A549 (cell line): Measurements from ENCODE around the gene SKIDA1. TPM values are rescaled to one million over a fixed set of nuclear protein-coding genes. Genes with fewer than 3 reads are reported as not detected.
A peak's percentile ranks its signal among the peaks of the same experiment; 100 is the strongest.

ENCODE experiments used
- ATAC-seq, 2 experiments: fragments of 200-7000 bp in 1 of 2; fragments of >200 bp in 1 of 2; cut with Nextera tagmentation in 1 of 2; cut with Tn5 transposase in 1 of 2; 3 replicates each; pipeline versions ENCODE4 v1.8.0 to v1.9.1; 2018 to 2020; ENCODE audit warnings: mild to moderate bottlenecking in 1 of 2, moderate library complexity in 1 of 2
- CTCF ChIA-PET: fragments of 300-600 bp; sonication (Branson Sonifier 250); formaldehyde crosslinking; extraction: SDS; loops from one replicate; lab custom pipeline; 2021; ENCODE audit warnings: antibody characterized with exemption, inconsistent platforms; lab: Yijun Ruan, JAX
- POLR2A ChIA-PET: fragments of 350-600 bp; formaldehyde crosslinking; extraction: SDS; loops from one replicate; lab custom pipeline; 2021; ENCODE audit warnings: antibody characterized with exemption, inconsistent platforms; lab: Yijun Ruan, JAX
- DNase-seq, 2 experiments: peaks; one replicate each; pipeline versions ENCODE4 v3.0.0 to v3.0.0-alpha.2; 2011 to 2016; ENCODE audit warnings: low read depth in 1 of 2, low spot score in 1 of 2
- FAIRE-seq: peaks from 2 replicates; lab custom pipeline; 2011; peaks lifted over from hg19 to GRCh38; lab: Jason Lieb, UNC
- H3K27ac ChIP-seq, 2 experiments: fragments of >200 bp; sonication (Bioruptor Twin); formaldehyde crosslinking; 3 replicates each; pipeline ENCODE4 v1.5.1; 2016 to 2017
- H3K4me1 ChIP-seq: fragments of >200 bp; sonication (Bioruptor Twin); formaldehyde crosslinking; 3 replicates; pipeline ENCODE4 v1.6.1; 2016
- H3K4me2 ChIP-seq: fragments of >200 bp; sonication (Bioruptor Twin); formaldehyde crosslinking; 3 replicates; pipeline ENCODE4 v1.6.1; 2016
- H3K4me3 ChIP-seq: fragments of >200 bp; sonication (Bioruptor Twin); formaldehyde crosslinking; 3 replicates; pipeline ENCODE4 v1.5.1; 2016
- H3K9me3 ChIP-seq: fragments of >200 bp; sonication (Bioruptor Twin); formaldehyde crosslinking; 3 replicates; pipeline ENCODE4 v1.6.1; 2016
- CHD4 ChIP-seq: fragments of 200-600 bp; sonication (generic); IDR thresholded peaks from 2 replicates; pipeline ENCODE4 v1.6.1; 2016; ENCODE audit warnings: antibody characterized with exemption, mild to moderate bottlenecking, borderline replicate concordance
- EP300 ChIP-seq, 2 experiments: fragments of >200 bp; sonication (Bioruptor Twin); formaldehyde crosslinking; IDR thresholded peaks; 2 replicates in 1 of 2; 3 replicates in 1 of 2; pipeline ENCODE4 v1.6.1; 2016 to 2017
- FOSB ChIP-seq: fragments of 250-450 bp; sonication (Bioruptor Pico); IDR thresholded peaks from 2 replicates; pipeline ENCODE4 v1.5.0; 2020; ENCODE audit warnings: mild to moderate bottlenecking, moderate library complexity
- FOSL2 ChIP-seq, 2 experiments: fragments of 450-650 bp in 1 of 2; fragments of >200 bp in 1 of 2; sonication (Bioruptor Twin) in 1 of 2; formaldehyde crosslinking; IDR thresholded peaks; 2 replicates each; pipeline versions ENCODE4 v1.5.0 to v1.6.1; 2016 to 2020; ENCODE audit warnings: mild to moderate bottlenecking in 1 of 2, moderate library complexity in 1 of 2
- GATA3 ChIP-seq: IDR thresholded peaks from 2 replicates; pipeline ENCODE4 v1.6.1; 2012; ENCODE audit warnings: borderline replicate concordance
- HEYL ChIP-seq: fragments of 250-450 bp; sonication (Bioruptor Pico); IDR thresholded peaks from 2 replicates; pipeline ENCODE4 v1.8.0; 2021; ENCODE audit warnings: mild to moderate bottlenecking, moderate library complexity
- HOXB13 ChIP-seq: fragments of 250-450 bp; sonication (Bioruptor Pico); IDR thresholded peaks from 2 replicates; pipeline ENCODE4 v1.5.0; 2020; ENCODE audit warnings: low read depth, mild to moderate bottlenecking, moderate library complexity
- JUN ChIP-seq, 2 experiments: fragments of >200 bp; sonication (Bioruptor Twin); formaldehyde crosslinking; IDR thresholded peaks; 2 replicates in 1 of 2; 3 replicates in 1 of 2; pipeline ENCODE4 v1.6.1; 2016 to 2017
- JUNB ChIP-seq: fragments of >200 bp; sonication (Bioruptor Twin); formaldehyde crosslinking; IDR thresholded peaks from 2 replicates; pipeline ENCODE4 v1.6.1; 2016
- KDM1A ChIP-seq: fragments of 200-600 bp; sonication (generic); IDR thresholded peaks from 2 replicates; pipeline ENCODE4 v1.6.1; 2016; ENCODE audit warnings: low read depth, mild to moderate bottlenecking
- KDM5A ChIP-seq: fragments of 200-600 bp; sonication (generic); IDR thresholded peaks from 2 replicates; pipeline ENCODE4 v1.6.1; 2016; ENCODE audit warnings: antibody characterized with exemption, mild to moderate bottlenecking
- MAFK ChIP-seq: fragments of 450-650 bp; IDR thresholded peaks from 2 replicates; pipeline ENCODE4 v1.6.1; 2014; ENCODE audit not compliant: partially characterized antibody
- MYC ChIP-seq: IDR thresholded peaks from 2 replicates; pipeline ENCODE4 v1.6.1; 2012; ENCODE audit warnings: mild to moderate bottlenecking, inconsistent platforms, low read length, improper control_type of control experiment, borderline replicate concordance
- NFE2L2 ChIP-seq: fragments of 150-350 bp; conservative IDR thresholded peaks from 2 replicates; pipeline ENCODE4 v1.6.1; 2014; ENCODE audit warnings: low read length
- NPAS2 ChIP-seq: fragments of 250-450 bp; sonication (Bioruptor Pico); IDR thresholded peaks from 2 replicates; pipeline ENCODE4 v1.8.0; 2022; ENCODE audit warnings: mild to moderate bottlenecking, moderate library complexity, borderline replicate concordance
- PHF8 ChIP-seq: fragments of 200-600 bp; sonication (generic); IDR thresholded peaks from 2 replicates; pipeline ENCODE4 v1.6.1; 2016; ENCODE audit warnings: low read depth, mild to moderate bottlenecking, antibody characterized with exemption, moderate library complexity, borderline replicate concordance
- POLR2A ChIP-seq: IDR thresholded peaks from 2 replicates; pipeline ENCODE4 v1.6.1; 2012; ENCODE audit warnings: mild to moderate bottlenecking, low read length
- RARB ChIP-seq: fragments of 250-450 bp; sonication (Bioruptor Pico); IDR thresholded peaks from 2 replicates; pipeline ENCODE4 v1.8.0; 2021; ENCODE audit warnings: mild to moderate bottlenecking, moderate library complexity
- RCOR1 ChIP-seq: fragments of 150-350 bp; IDR thresholded peaks from 2 replicates; pipeline ENCODE4 v1.6.1; 2014; ENCODE audit warnings: antibody characterized with exemption, low read length, low read depth
- SMC3 ChIP-seq: fragments of >200 bp; sonication (Bioruptor Twin); formaldehyde crosslinking; IDR thresholded peaks from 3 replicates; pipeline ENCODE4 v1.6.1; 2018; ENCODE audit warnings: inconsistent platforms
- SREBF2 ChIP-seq: fragments of 450-650 bp; IDR thresholded peaks from 2 replicates; pipeline ENCODE4 v1.6.1; 2014; ENCODE audit warnings: mild to moderate bottlenecking, moderate library complexity
- TFCP2L1 ChIP-seq: fragments of 250-450 bp; sonication (Bioruptor Pico); IDR thresholded peaks from 2 replicates; pipeline ENCODE4 v1.5.0; 2021; ENCODE audit warnings: mild to moderate bottlenecking
- TP53 ChIP-seq: fragments of 250-450 bp; sonication (Bioruptor Pico); IDR thresholded peaks from 2 replicates; pipeline ENCODE4 v1.5.0; 2021; ENCODE audit warnings: mild to moderate bottlenecking, moderate library complexity
- ZFP36 ChIP-seq: fragments of 450-650 bp; IDR thresholded peaks from 2 replicates; pipeline ENCODE4 v1.6.1; 2014; ENCODE audit warnings: borderline replicate concordance; ENCODE audit not compliant: partially characterized antibody
- WGBS: methylation state at CpG from one replicate; pipeline ENCODE4 v1.1.6; 2017; ENCODE audit errors: missing lambda C conversion rate; 5-methylcytosine and 5-hydroxymethylcytosine counted together
- polyA plus RNA-seq, 4 experiments: library from polyadenylated mRNA; depleted of rRNA in 3 of 4; stranded (reverse); fragments of >200 nt; fragmentation: RNase III in 1 of 4; extraction: RNeasy Plus Mini Kit Qiagen cat#74134 plus additional on column Dnase treatment in 1 of 4; gene quantifications; 2 replicates in 3 of 4; 3 replicates in 1 of 4; pipeline ENCODE4 v1.2.3, GENCODE V29; 2011 to 2017
- TF ChIP-seq, protein P1 (sequence below): IDR thresholded peaks from 2 replicates; pipeline ENCODE4 v1.6.1; 2012
- TF ChIP-seq, protein P2 (sequence below): fragments of 150-350 bp; IDR thresholded peaks from 2 replicates; pipeline ENCODE4 v1.6.1; 2014; ENCODE audit warnings: low read depth, mild to moderate bottlenecking, low read length
- TF ChIP-seq, protein P3 (sequence below): fragments of >200 bp; sonication (Bioruptor Twin); formaldehyde crosslinking; IDR thresholded peaks from 3 replicates; pipeline ENCODE4 v1.6.1; 2016
- TF ChIP-seq, protein P4 (sequence below): IDR thresholded peaks from 2 replicates; pipeline ENCODE4 v1.6.1; 2012
- TF ChIP-seq, protein P5 (sequence below): fragments of 250-450 bp; sonication (Bioruptor Pico); IDR thresholded peaks from 2 replicates; pipeline ENCODE4 v1.5.0; 2020; ENCODE audit warnings: low read depth, mild to moderate bottlenecking, moderate library complexity

SKIDA1 gene
- polyA plus RNA-seq, 2 of the 4 experiments (the other 2 are of a cell fraction), result 1.0 to 4.1 TPM

DNA sequence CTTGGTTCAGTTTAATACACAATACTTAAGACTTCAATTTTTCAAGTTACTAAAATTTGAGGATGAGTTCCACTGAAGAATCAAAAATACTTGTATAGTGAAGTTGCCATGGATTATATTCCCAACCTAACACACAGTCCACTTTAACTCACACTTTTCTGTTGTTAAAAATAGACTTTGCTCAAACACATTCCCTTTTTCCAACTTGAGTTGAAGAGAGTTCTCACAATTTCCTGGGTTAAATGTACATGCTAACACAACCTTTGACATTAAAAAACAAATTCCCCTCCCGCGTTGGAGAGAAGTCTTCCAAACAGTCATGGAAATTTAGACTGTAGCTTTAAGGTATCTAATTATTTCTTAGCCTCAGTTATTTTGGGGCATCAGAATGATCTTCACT is 27.1 kb downstream of the SKIDA1 start (continued):
- TF ChIP-seq FOSL2 (IDR thresholded peaks at IDR 0.05) (no peak), FOSL2 (CRISPR knock-in tag; IDR thresholded peaks at IDR 0.05) (no peak), RCOR1 (no peak), TFCP2L1 (CRISPR knock-in tag) (no peak), CHD4 (no peak), MAFK (no peak)

DNA sequence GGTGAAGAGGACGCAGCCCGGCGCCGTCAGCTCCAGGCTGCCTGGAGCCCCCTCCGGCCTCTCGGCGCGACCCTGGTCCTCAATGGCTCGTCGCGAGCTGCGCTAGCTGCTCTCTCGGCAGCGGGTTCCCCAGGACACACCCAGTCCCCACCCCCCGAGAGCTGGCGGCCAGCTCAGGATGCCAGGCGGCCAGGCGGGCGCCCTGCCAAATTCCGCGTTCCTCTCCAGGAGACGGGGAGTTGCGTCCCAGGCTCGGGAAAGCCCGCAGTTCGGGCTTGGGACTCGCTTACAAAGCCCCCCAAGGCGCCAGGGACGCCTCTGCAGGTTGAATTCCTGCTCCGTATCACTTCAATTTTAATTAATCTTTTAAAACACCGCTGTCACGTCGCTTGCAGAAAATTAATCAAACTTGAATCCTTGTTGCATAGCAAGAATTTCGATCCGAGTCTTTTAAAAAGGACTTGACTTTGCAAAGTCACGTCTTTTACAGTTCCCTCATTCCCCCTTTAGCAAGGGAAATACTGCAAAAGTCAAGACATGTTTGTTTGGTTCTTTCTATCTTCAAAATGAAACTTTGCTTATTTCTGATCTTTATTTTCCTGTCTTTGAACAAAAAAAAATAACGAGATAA is 28.2 kb downstream of the SKIDA1 start:
- CTCF ChIA-PET, result interaction anchor here (0.6 to 9.4 kb wide), 29 partner anchors 9 to 459 kb away, joined by 3 to 97 read pairs (median 7); partner anchors contain the start of genes MLLT10 and SKIDA1
- peak; percentile 60 to 65 for ATAC-seq
- TF ChIP-seq, protein P1, sequence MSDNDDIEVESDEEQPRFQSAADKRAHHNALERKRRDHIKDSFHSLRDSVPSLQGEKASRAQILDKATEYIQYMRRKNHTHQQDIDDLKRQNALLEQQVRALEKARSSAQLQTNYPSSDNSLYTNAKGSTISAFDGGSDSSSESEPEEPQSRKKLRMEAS, result peak; percentile 57
- TF ChIP-seq KDM5A (no peak), HEYL (no peak), MYC (no peak), FOSB (CRISPR knock-in tag) (no peak), PHF8 (no peak), POLR2A (peak; percentile 57), EP300 (IDR thresholded peaks at IDR 0.05) (0 out of 5 replicates have a peak, but pooled peaks of 1 of the 2 experiments have one; percentile 29), NFE2L2 (no peak), SREBF2 (no peak), KDM1A (no peak), SMC3 (0 out of 3 replicates have a peak, but pooled peaks have one; percentile 4), NPAS2 (CRISPR knock-in tag) (no peak), ZFP36 (no peak), GATA3 (peak; percentile 64; the same call in 1 of the 2 replicates), TP53 (CRISPR knock-in tag) (no peak), JUNB (no peak), TFCP2L1 (CRISPR knock-in tag) (no peak), JUN (IDR thresholded peaks at IDR 0.05) (peak in 1 of 2 experiments; percentile 36; a peak in 3 of 5 replicates), HOXB13 (CRISPR knock-in tag) (no peak), CHD4 (no peak), RARB (no peak)
- TF ChIP-seq, protein P2, sequence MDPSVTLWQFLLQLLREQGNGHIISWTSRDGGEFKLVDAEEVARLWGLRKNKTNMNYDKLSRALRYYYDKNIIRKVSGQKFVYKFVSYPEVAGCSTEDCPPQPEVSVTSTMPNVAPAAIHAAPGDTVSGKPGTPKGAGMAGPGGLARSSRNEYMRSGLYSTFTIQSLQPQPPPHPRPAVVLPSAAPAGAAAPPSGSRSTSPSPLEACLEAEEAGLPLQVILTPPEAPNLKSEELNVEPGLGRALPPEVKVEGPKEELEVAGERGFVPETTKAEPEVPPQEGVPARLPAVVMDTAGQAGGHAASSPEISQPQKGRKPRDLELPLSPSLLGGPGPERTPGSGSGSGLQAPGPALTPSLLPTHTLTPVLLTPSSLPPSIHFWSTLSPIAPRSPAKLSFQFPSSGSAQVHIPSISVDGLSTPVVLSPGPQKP, result no peak
- TF ChIP-seq, protein P3, sequence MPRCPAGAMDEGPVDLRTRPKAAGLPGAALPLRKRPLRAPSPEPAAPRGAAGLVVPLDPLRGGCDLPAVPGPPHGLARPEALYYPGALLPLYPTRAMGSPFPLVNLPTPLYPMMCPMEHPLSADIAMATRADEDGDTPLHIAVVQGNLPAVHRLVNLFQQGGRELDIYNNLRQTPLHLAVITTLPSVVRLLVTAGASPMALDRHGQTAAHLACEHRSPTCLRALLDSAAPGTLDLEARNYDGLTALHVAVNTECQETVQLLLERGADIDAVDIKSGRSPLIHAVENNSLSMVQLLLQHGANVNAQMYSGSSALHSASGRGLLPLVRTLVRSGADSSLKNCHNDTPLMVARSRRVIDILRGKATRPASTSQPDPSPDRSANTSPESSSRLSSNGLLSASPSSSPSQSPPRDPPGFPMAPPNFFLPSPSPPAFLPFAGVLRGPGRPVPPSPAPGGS, result peak; percentile 40; the same call in 1 of the 3 replicates
- TF ChIP-seq, protein P4, sequence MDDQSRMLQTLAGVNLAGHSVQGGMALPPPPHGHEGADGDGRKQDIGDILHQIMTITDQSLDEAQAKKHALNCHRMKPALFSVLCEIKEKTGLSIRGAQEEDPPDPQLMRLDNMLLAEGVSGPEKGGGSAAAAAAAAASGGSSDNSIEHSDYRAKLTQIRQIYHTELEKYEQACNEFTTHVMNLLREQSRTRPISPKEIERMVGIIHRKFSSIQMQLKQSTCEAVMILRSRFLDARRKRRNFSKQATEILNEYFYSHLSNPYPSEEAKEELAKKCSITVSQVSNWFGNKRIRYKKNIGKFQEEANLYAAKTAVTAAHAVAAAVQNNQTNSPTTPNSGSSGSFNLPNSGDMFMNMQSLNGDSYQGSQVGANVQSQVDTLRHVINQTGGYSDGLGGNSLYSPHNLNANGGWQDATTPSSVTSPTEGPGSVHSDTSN, result peak; percentile 39; the same call in 1 of the 2 replicates
- TF ChIP-seq, protein P5, sequence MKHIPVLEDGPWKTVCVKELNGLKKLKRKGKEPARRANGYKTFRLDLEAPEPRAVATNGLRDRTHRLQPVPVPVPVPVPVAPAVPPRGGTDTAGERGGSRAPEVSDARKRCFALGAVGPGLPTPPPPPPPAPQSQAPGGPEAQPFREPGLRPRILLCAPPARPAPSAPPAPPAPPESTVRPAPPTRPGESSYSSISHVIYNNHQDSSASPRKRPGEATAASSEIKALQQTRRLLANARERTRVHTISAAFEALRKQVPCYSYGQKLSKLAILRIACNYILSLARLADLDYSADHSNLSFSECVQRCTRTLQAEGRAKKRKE (CRISPR knock-in tag), result no peak
- H3K27ac ChIP-seq, result peak overlapping the region; percentile 93 to 99
- H3K9me3 ChIP-seq, result no peaks in the 10 kb centered on the region
- POLR2A ChIA-PET, result interaction anchor here (0.6 to 5.2 kb wide), 16 partner anchors 19 to 732 kb away, joined by 3 to 85 read pairs (median 9); partner anchors contain the start of genes MLLT10 and SKIDA1
- peak; percentile 96 for DNase-seq
- H3K4me2 ChIP-seq, result peak overlapping the region; percentile 93
- 5% methylated on average over 18 of the region's 37 CpGs for WGBS
- no peak for FAIRE-seq
- H3K4me1 ChIP-seq, result peaks cover 25% of the 10 kb centered on the region
- peak overlapping the region; percentile 77 for H3K4me3 ChIP-seq
